Pancreas (tissue), 10 donors: Measurements from ENCODE around the gene TMEM107. TPM values are rescaled to one million over a fixed set of nuclear protein-coding genes. Genes with fewer than 3 reads are reported as not detected.

ENCODE experiments used
- ATAC-seq, 4 donors: fragments of 200-7000 bp; cut with Tn5 transposase; one replicate each; pipeline versions ENCODE4 v1.8.0 to v1.9.1; 2020; ENCODE audit warnings: mild to moderate bottlenecking in 4 of 4, moderate library complexity in 4 of 4
- DNase-seq, 6 donors: peaks; one replicate each; pipeline ENCODE4 v3.0.0-alpha.2; 2020
- FAIRE-seq: peaks from 2 replicates; lab custom pipeline; 2012; peaks lifted over from hg19 to GRCh38; lab: Jason Lieb, UNC
- H3K27ac ChIP-seq, 4 donors: fragments of 200-600 bp; sonication (generic); 1 replicate in 3 of 4; 2 replicates in 1 of 4; pipeline versions ENCODE4 v1.5.0 to v1.8.0; 2020
- H3K27me3 ChIP-seq, 4 donors: fragments of 200-600 bp; one replicate each; pipeline ENCODE4 v1.8.0; 2021
- H3K36me3 ChIP-seq, 3 donors: fragments of 200-600 bp; sonication (generic) in 1 of 3; one replicate each; pipeline versions ENCODE4 v1.5.0 to v1.8.0; 2020 to 2021
- H3K4me1 ChIP-seq, 3 donors: fragments of 200-600 bp; one replicate each; pipeline ENCODE4 v1.8.0; 2021
- H3K4me3 ChIP-seq, 4 donors: fragments of 200-600 bp; sonication (generic) in 2 of 4; one replicate each; pipeline versions ENCODE4 v1.5.0 to v1.8.0; 2020 to 2021
- H3K9me3 ChIP-seq, 4 donors: fragments of 200-600 bp; one replicate each; pipeline ENCODE4 v1.8.0; 2021
- WGBS, 2 donors: extraction: QIAGEN DNeasy Blood & Tissue Kit; methylation state at CpG; one replicate each; pipeline ENCODE4 v1.1.7; 2013; 5-methylcytosine and 5-hydroxymethylcytosine counted together
- intact Hi-C, 3 donors: fragments of 100-400 bp; cut with DNase I; formaldehyde crosslinking; loops; one replicate each; pipeline versions ENCODE4 v1.11.1 to v1.14.2; 2022
- polyA plus RNA-seq, 2 donors: library from polyadenylated mRNA; stranded (reverse); fragments of 200-250 nt; gene quantifications; one replicate each; pipeline ENCODE4 v1.2.3, GENCODE V29; 2013
- total RNA-seq, 6 donors: library from RNA; stranded (reverse); fragmentation: NEBNext Ultra II Directional in 4 of 6; extraction: Animal tissue kit (Norgen Biotek cat#: 25700) in 4 of 6; gene quantifications; one replicate each; pipeline versions ENCODE4 v1.2.1 to v1.2.4, GENCODE V29; 2021 to 2023
- TF ChIP-seq, protein P1 (sequence below), 4 donors: fragments of 200-600 bp; sonication (generic) in 3 of 4; IDR thresholded peaks; one replicate each; pipeline versions ENCODE4 v1.5.0 to v1.8.0; 2021; ENCODE audit warnings: antibody characterized with exemption in 4 of 4
- donor health status: healthy with polysubstance abuse.
- donor health status: DM: no; HTN: no; CAD: no; lungs with moderate emphysema.
- donor health status: DM: no; HTN: no; CAD: no.
- donor health status: control.
- donor health status: control.
- donor health status: Bipolar disorder and iron deficiency.
- donor health status: DM: yes; HTN: yes; CAD: no.
- donor health status: DM: no; HTN: no; CAD: no.
- donor health status: DM: no; HTN: no; CAD: no.
- donor health status: DM: yes; HTN: yes; CAD: no.

The TMEM107 gene
- total and polyA plus RNA-seq, 8 donors = 5.2 to 11.1 (median 6.3) TPM

DNA sequence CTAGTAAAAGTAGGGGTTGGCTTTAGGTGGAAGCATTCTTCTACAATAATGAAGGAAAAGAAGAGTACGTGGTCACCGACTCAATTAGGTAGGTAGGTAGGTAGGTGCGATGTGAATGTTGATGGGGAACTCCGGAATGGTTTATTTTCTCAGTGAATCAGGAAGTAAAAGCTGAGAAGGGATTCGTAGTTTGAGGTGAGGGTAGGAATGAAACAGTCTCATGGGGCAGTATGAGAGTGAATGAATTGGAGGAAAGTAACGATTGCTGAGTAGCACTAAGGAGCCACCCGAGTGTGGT, 37.9 kb downstream of the TMEM107 start:
- ATAC-seq (peak in 1 of 4 donors; percentile 2), FAIRE-seq (no peak), DNase-seq (no peak)
- intact Hi-C loops = no loop called here
- Histone ChIP-seq H3K4me3 (peak overlapping the region in 1 of 4 donors; percentile 25), H3K4me1 (peaks cover 4 to 6% (median 5%) of the 10 kb centered on the region in 3 donors), H3K36me3 (peaks cover 2 to 40% (median 37%) of the 10 kb centered on the region in 3 donors), H3K27me3 (no peaks in the 10 kb centered on the region), H3K9me3 (no peaks in the 10 kb centered on the region), H3K27ac (peak overlapping the region in 3 of 4 donors; percentile 63 to 92 (median 87))
- 3 to 4% methylated on average over 7 of the region's 7 CpGs for WGBS, 2 donors
- TF ChIP-seq, protein P1, sequence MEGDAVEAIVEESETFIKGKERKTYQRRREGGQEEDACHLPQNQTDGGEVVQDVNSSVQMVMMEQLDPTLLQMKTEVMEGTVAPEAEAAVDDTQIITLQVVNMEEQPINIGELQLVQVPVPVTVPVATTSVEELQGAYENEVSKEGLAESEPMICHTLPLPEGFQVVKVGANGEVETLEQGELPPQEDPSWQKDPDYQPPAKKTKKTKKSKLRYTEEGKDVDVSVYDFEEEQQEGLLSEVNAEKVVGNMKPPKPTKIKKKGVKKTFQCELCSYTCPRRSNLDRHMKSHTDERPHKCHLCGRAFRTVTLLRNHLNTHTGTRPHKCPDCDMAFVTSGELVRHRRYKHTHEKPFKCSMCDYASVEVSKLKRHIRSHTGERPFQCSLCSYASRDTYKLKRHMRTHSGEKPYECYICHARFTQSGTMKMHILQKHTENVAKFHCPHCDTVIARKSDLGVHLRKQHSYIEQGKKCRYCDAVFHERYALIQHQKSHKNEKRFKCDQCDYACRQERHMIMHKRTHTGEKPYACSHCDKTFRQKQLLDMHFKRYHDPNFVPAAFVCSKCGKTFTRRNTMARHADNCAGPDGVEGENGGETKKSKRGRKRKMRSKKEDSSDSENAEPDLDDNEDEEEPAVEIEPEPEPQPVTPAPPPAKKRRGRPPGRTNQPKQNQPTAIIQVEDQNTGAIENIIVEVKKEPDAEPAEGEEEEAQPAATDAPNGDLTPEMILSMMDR (IDR thresholded peaks at IDR 0.05) = no peak

DNA sequence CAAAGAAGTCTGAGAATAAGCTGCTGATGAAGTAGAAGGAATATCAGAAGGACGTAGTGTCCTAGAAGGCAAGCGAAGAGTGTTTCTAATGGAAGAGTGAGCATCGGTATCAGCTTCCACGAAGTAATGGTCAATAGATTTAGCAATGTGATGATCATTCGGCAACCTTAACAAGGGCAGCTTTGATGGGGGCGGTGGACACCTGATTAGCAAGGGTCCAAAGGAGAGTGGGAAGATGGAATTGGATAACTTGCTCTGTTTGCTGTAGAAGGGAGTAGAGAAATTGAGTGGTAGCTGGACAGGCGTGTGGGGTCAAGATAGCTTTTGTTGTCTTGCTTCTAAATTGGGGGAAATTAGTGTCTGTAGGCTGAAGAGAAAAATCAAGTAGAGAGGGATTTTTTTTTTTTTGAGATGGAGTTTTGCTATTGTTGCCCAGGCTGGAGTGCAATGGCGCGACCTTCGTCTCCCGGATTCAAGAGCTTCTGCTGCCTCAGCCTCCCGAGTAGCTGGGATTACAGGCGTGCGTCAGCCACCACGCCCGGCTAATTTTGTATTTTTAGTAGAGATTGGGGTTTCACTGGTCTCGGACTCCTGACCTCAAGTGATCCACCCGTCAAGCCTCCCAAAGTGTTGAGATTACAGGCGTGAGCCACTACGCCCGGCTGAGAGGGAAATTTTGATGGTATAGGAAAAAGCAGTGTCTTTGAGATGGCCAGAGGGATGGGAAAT, 38.4 kb downstream of the TMEM107 start:
- TF ChIP-seq, protein P1 (IDR thresholded peaks at IDR 0.05) = no peak
- no peaks in the 10 kb centered on the region for H3K9me3 ChIP-seq
- H3K4me1 ChIP-seq = peaks cover 4 to 6% (median 5%) of the 10 kb centered on the region in 3 donors
- no peak for FAIRE-seq
- H3K36me3 ChIP-seq = peaks cover 2 to 35% (median 32%) of the 10 kb centered on the region in 3 donors
- peak in 2 of 6 donors; percentile 12 to 25 for DNase-seq
- 34 to 46% methylated on average over 21 of the region's 21 CpGs for WGBS, 2 donors
- H3K27ac ChIP-seq = peak overlapping the region in 3 of 4 donors; percentile 63 to 92 (median 87)
- intact Hi-C loops = no loop called here
- H3K27me3 ChIP-seq = no peaks in the 10 kb centered on the region
- no peak for ATAC-seq
- peak overlapping the region in 1 of 4 donors; percentile 25 for H3K4me3 ChIP-seq

DNA sequence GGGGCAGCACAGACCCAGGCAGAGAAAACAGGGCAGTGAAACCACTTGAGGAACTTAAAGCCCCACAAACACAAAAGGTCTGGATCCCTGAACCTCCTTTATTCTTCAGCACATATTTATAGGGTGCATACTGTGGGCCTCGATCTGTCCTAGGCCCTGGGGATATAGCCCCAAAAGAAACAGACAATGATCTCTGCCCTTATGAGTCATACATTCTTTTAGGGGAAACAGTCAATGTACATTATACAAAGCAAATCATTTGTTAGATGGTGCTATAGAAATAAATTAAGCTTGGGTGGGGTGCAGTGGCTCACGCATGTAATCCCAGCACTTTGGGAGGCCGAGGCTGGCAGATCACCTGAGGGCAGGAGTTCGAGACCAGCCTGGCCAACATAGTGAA, 42.2 kb downstream of the TMEM107 start:
- FAIRE-seq = no peak
- Histone ChIP-seq H3K27ac (no peak overlapping the region), H3K27me3 (no peaks in the 10 kb centered on the region), H3K4me1 (peaks cover 4 to 6% (median 5%) of the 10 kb centered on the region in 3 donors), H3K9me3 (no peaks in the 10 kb centered on the region), H3K36me3 (no peaks in the 10 kb centered on the region), H3K4me3 (no peak overlapping the region)
- TF ChIP-seq, protein P1 (IDR thresholded peaks at IDR 0.05) = no peak
- WGBS, 2 donors = 86 to 88% methylated on average over 4 of the region's 4 CpGs
- ATAC-seq = no peak
- intact Hi-C loops = no loop called here
- DNase-seq = peak in 1 of 6 donors; percentile 5

DNA sequence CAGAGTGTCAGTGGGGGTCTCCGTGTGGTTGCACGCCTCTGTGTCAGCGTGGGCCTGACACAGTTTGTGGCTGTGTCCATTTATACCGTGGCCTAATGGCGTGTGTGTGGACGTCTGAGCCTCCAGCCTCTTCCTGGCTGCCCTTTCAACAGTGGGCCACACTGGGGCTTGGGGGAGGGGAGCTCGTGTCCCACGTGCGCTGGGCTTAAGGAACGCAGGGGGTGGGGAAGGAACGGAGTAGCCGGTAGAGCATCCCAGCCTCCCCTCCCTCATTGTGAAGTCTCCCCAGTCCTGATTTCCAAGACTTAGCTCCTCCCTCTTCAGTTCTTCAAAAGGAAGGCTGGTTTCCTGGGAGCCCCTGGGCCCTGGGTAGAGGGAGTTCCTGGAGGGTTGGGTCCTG, 42.8 kb downstream of the TMEM107 start:
- peak in 2 of 6 donors; percentile 15 to 24 for DNase-seq
- intact Hi-C loops = no loop called here

More for the DNA sequence above, 42.8 kb downstream of the TMEM107 start:
- Histone ChIP-seq H3K4me3 (no peak overlapping the region), H3K9me3 (no peaks in the 10 kb centered on the region), H3K36me3 (no peaks in the 10 kb centered on the region), H3K27me3 (no peaks in the 10 kb centered on the region), H3K4me1 (peaks cover 4 to 6% (median 4%) of the 10 kb centered on the region in 3 donors), H3K27ac (no peak overlapping the region)
- no peak for FAIRE-seq
- ATAC-seq = no peak
- 69 to 74% methylated on average over 12 of the region's 12 CpGs for WGBS, 2 donors
- TF ChIP-seq, protein P1 (IDR thresholded peaks at IDR 0.05) = no peak
